ENCODE results near the gene MACROH2A1.

The MACROH2A1 gene

GRCh38 chr5:135435467-135436330 lies 36.7 kb upstream of the MACROH2A1 start:
- DNase-seq: no peak

DNA sequence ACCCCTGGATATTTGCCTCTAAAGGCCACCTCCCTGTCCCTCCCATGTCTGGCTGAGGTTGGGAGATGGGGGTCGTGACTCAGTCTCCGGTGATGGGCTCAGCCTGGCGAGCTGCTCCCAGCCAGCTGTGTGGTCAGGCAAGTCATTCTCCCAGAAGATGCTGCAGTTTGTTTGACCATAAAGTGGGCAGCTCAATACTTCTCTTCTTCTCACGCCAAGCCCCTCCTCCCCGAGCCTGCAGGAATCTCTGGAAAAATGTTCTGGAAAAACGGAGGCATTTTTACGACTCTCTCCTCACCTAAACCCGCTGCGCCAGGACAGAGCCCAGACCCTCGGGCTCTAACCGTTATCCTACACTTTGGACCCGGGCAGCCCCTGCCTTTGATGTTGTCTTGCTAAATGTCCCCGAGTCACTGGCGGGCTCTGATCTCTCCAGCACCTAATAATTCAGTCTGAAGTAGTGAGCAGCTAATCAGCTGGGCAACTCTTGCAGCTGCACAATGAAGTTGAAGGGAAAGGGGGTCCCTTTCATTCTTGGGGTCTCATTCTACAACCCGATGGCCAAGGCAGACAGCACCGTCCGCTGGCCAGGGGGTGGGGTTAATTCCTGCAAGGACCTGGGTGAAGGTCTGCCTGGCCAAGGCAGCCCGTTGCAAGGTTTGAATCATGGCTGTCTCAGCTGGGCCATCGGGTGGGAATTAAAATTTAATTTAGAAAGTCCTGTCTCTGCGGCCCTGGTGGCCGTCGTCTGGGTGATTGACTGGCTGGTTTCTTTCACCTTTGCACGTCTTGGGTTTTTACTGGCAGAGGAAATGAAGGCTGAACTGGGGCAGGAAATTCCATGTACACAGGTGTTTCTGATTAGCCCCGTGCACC lies 35.8 kb upstream of the MACROH2A1 start:
- DNase-seq: no peak

DNA sequence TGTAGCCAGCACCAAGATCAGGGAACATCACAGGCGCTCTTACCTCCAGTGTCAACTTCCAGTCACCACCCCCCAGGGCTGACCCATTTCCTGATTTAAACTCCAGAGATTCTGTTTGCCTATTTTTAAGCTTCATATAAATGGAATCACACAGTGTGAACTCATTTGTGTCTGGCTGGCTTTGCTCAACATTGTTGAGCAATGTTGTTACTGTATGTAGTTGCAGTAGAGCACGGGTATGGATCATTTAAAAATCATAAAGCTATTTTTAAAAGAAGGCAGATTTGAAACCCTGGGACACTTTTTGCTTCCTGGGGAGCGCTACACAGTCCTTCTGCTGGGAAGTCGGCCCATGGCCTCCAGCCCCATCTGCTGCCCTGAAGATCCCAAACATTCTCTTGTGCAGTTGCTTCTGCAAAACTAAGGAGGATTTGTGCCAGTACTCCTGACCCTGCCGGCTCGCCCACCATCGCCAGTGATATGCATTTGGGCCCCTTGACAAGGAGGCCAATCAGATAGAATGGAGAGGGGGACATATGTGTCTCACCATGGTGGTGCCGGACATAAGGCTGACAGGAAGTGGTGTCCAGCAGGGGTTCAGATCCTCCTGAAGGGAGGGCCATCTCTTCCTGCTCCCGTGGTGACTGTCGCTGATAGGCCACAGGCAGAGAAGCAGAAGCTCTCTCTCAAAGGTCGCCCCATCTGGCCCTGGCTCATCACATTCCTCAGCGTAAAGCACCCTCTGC lies 34.8 kb upstream of the MACROH2A1 start:
- DNase-seq: no peak

DNA sequence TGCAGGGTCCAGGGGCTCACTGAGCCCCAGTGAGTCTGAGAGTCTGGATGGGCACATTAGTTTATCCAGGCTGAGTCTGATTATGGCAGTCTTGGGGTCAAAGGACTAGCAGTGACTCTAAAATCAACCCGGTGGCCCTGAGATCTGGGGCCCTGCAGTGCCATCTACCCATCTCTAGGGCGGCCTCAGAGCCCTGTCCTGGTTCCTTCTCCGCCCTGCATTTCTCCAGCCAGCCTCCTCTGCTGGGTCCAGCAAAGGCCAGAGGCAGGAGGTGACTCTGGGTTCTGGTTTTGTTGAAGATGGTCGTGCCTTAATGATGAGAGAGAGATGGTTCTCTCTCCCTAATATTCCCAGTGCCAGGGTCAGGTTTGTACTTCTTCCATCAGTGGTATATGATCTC lies 33.1 kb upstream of the MACROH2A1 start:
- DNase-seq: no peak

GRCh38 chr5:135430135-135430437 lies 31.1 kb upstream of the MACROH2A1 start:
- no peak for DNase-seq

DNA sequence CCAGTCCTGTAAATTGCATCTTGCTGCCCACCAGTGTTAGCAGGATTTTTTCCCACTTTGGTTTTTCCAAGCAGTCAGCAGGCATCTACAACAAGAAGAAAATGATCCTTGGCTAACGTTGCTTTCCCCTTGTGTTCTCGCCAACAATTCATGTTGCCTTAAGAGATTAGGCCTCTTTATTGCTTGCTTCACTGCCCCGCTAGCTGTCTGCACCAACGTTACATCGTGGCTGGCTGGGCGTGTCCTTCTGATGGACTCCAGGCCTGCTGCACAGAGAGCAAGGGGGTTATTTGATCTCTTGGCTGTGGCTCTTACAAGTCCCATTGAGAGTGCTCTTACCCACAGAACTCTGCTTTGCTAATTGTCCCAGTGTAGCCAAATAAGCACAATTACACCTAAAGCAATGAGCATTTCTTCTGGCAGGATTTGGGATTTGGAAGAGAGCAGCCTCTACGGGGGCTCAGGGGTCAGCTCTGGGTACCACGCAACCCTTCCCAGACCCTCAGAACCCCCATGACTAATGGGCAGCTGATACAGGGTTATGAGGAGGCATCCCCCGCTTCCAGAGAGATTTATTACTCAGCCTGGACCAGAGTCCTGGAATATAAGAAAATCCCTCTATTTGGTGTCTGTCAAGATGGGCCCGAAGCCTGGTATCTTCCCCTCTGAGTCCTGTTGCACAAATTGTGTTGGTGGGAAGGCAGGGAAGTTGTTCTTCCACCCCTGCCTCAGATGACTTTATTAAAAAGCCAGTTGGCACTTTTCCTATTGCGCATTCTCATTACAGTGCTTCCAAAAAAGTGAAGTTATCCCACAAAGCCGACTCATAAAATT lies 30.5 kb upstream of the MACROH2A1 start:
- no peak for DNase-seq

DNA sequence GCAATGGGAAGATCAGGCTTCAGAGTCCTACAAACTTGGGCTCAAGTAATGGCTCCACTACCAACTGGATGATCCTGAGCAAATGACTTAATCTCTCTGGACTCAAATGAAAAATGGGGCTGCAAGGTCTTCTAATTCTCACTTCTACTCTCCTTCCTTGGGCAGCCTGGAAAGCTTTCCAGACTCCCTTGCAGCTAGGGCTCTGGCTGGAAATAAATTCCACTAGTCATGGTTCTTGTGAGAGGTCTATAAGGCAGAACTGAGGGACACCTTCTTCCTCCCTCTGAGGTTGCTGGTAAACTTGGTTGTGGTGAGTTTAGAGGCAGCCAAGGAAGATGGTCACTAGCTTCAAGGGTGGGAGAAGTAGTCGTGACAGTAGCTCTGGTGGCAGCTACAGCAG lies 29.6 kb upstream of the MACROH2A1 start:
- DNase-seq: no peak

- peak; percentile 32 for DNase-seq
Measured at GRCh38 chr5:135426102-135427082, 27.4 kb upstream of the MACROH2A1 start.

GRCh38 chr5:135425641-135426040 lies 26.6 kb upstream of the MACROH2A1 start:
- DNase-seq: no peak

DNA sequence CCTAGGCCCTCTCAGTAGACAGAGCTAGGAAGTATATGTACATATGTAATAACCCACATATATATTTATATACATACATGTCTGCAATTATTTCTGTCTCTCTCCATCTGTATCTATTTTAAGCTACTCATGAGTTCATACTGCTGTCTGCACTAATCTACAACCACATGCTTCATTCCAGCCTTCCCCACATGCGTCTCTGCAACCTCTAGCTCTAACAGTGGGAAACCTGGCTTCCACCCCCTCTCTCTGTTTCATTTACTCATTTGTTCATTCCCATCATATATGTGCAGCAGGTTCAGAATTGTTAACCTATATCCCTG lies 24.8 kb upstream of the MACROH2A1 start:
- no peak for DNase-seq

DNA sequence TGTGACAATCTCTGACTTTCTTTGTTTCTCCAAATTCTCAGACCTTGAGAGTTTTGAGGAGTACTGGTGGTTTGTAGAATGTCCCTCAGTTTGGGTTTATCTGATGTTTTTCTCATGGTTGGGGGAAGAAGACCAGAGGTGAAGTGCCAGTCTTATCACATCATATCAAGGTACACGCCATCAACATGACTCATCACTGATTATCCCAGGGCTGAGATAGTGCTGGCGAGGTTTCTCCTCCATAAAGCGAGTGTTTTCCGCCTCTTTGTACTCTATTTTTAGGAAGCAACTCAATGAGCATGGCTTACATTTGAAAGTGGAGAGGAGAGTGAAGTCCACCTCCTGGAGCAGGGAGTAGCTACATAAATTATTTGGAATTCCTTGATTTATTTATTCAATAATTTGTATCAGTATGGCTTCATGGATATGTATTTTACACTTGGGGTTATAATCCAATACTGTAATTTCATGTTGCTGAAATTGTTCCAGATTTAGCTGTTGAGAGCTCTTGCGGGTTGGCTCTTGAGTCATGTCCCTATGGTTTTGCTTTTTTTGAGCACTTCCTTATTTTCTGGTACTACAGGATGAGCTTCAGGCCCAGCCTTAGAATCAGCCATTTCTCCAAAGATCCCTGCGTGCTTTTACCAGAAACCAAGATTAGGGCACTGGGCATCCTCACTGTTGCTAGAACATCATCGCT lies 24.3 kb upstream of the MACROH2A1 start:
- no peak for DNase-seq

GRCh38 chr5:135422419-135422818 lies 23.4 kb upstream of the MACROH2A1 start:
- no peak for DNase-seq

DNA sequence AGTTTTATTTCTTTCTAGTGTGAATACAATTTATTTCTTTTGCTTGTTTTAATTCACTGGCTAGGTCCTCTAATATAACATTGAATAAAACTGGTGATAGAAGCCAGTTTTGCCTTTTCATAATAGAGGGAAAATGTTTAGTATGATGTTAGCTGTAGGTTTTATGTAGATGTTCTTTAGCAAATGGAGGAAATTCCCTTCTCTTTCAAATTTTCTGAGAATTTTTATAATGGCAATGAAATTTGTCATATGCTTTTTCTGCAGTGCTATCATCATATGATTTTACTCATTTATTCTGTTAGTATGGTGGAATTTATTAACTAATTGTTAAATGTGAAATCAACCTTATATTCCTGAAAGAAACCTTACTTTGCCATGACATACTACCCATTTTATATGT lies 18.1 kb upstream of the MACROH2A1 start:
- DNase-seq: no peak

DNA sequence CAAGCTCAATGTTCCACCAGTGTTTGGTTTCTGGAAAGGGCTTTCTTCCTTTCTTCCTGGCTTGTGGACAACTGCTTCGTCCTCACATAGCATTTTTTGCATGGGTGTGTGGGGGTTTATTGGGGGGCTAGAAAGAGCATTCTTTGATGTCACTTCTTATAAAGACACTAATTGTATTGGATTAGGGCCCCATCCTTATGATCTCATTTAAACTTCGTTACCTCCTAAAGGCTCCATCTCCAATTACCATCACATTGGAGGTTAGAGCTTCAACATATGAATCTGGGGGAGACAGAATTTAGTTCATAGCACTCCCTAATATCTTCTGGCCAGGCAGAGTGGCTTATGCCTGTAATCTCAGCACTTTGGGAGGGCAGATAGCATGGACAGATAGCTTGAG lies 6.1 kb upstream of the MACROH2A1 start:
- no peak for DNase-seq

- DNase-seq: no peak
Measured at GRCh38 chr5:135402031-135402430, 3.0 kb upstream of the MACROH2A1 start.

DNA sequence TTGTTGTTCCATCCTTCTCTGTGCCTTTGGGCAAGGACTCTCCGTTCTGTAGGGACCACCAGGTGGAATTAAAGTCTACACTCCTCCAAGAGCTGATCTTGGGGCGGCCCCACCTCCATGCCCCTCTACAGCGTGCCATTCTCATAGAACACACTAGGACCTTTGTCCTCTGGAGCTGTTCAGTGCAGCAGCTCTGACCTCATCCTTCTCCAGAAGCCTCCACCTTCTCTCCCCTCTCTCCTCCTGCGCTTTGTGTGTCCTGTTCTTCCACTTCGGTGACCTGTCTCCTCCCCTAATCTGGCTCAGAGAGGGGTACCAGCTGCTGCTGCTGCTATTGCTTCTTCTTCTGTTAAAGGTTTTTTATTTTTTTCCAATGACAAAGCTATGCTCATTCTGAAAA lies 1.8 kb upstream of the MACROH2A1 start:
- no peak for DNase-seq

DNA sequence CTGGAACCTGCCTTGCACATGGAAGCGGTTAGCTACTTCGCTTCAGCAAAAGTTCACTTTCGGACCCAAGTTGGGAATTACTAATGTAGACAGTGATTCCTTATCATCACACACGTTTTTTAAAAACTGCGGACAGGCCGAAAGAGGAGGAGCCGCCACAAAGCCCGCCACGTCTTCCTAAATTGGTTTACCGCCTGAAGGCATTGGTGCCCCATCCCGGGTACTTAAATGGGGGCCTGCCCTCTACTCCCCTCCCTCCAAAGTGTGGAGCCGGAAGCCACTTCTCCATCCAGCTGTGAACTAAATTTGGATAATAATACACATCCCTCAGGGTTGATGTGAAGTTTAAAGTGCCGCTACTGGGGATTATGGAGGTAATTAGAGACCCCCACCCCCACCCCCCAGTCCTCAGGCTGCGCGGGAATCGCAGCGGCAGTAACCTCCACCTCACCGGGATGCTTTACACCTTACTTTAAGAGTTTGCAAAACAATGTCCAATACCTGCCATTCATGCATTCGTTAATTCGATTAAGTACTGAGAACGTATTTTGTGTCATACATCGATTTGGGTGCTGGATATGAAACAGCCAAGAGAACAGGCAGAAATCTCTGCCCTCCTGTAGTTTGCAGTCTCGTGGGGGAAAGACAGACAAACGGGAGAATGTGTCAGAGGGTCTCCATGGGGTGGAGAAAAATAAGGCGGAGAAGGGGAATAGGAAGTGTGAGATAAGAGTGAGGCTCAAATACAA lies 937 bp upstream of the MACROH2A1 start:
- no peak for DNase-seq

DNA sequence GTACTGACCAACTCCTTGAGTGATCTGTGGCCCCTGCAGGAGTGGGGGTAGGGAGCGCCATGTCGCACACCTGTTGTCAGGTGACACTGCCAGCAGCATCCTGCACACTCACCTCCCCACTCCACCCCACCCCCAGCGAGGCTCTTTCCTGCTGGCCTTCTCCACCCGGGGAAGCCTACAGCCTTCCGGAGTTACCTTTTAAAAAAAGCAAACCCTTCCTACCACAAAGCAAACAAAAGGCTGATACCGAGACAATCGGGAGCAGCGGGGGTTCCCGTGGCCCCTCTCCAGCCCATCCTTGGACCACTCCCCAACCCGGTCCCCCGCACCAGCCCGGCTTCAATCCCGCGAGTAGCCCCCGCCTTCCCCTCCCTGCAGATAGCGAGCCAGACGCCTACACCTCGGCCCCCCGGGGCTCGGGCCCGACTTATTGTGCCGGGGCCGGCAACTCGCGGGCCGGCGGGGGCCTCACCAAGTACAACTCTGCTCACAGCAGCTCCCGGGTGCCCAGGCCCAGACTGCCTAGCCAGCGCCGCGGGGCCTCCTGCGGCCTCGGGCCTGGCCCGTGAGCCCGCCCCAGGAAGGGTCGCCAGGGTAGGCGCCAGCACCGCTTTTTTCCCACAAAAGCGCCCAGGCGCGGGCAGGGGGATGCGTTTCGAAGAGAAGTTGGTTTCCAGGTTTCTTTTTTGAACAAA lies 724 bp downstream of the MACROH2A1 start:
- DNase-seq: peak; percentile 68

DNA sequence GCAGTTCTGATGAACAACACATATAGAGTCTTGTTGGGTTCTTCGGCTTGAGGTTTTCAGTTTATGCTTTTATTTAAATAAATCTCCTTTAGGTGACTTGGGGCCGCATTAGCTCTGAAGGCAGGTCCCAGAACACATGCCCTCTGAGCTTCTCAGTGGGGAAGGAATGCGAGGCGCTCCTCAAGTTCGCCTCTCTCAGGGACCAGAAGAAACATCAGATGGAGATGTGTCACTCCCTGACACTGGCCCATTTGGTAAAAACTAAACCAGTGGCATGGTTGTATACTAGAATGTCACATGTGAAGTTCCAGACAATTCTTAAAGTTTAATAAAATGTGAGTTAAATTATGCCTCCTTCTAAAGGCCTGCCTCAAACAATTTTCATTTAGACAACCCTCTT lies 1.9 kb downstream of the MACROH2A1 start:
- DNase-seq: no peak

All from CD4-positive, alpha-beta T cell treated with Interleukin-17A for 4 hours (primary cell).